NCI-H82 treated with DMSO at 0.1 percent for 48 hours (cell line): Measurements from ENCODE around the gene MAPKBP1.

ENCODE experiments used
- DNase-seq: peaks from one replicate; lab custom pipeline; 2025; ENCODE audit not compliant: unreplicated experiment; lab: John Stamatoyannopoulos, UW

Gene MAPKBP1

DNA sequence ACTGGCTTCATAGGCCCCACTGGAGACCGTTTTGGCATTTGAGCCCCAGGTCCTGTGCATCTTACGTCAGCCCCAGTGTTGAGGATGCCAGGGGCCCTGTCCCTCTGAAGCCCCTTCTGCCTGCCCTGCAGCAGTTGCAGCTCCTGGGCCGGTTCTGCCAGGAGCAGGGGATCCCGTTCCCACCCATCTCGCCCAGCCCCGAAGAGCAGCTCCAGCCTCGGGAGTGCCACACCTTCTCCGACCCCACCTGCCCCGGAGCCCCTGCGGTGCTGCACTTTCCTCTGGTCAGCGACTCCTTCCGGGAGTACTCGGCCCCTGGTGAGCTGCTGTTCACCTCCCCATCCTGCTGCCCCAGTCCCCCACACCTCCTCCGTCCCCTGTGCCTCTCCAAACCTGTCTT is 72.9 kb downstream of the MAPKBP1 start:
- no peak for DNase-seq

DNA sequence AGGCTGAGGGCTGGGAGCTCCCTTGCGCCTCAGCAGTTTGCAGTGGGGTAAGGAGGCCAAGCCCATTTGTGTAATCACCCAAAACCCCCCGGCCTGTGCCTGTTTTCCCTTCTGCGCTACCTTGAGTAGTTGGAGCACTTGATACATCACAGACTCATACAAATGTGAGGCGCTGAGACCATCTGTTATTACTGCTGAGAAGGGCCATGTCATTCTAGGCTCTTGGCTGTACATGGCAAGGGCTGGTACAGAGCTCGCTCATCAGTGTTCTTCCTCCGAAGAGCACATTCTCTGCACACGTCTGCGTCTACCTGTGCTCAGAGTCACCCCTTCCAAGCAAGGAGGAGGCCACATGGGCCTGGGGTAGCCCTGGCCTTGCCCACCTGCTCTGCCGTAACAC is 73.7 kb downstream of the MAPKBP1 start:
- no peak for DNase-seq

GRCh38 chr15:41848631-41849030 is 74.3 kb downstream of the MAPKBP1 start:
- no peak for DNase-seq

DNA sequence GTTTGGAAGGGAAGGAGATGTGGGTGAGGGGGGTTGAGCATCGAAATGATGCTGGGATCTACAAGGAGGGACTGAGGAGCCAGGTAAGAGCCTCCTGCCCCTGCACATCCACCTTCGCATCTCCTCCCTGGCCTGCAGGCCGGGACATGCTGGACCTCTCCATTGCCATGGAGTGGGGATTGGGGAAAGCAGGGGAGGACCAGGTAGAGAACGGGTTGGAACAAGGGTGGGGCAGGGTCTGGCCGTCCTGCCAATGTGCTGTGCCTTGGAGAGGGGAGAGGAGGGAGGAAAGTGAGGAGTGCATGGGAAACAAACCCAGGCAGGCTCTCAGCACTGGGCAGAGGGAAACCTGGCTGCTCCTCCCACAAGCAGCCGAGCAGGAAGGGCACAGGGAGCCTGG is 74.9 kb downstream of the MAPKBP1 start:
- no peak for DNase-seq

DNA sequence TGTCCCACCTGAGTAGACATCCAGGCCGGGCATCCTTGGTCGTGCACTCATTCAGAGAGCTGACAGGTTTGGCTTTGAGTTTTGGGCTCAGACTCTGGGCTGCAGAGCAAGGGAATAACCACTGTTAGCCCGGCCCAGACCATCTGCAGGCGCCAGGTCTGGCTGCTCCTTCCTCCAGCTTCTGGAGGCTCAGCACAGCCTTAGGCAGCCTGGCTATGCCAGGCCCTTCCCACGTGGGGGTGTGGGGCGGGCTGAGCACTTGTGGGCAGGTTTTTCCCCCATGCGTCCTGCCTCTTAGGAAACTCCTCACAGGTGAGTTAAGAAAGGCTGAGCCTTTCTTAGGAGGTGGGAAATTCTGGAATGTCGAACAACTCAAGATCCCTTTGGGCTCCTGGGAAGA is 75.6 kb downstream of the MAPKBP1 start:
- no peak for DNase-seq

GRCh38 chr15:41850482-41851166 is 76.3 kb downstream of the MAPKBP1 start:
- DNase-seq: no peak

- DNase-seq: no peak
These were observed 76.9 kb downstream of the MAPKBP1 start for GRCh38 chr15:41851167-41851523.

GRCh38 chr15:41851755-41852370 is 77.6 kb downstream of the MAPKBP1 start:
- DNase-seq: no peak

DNA sequence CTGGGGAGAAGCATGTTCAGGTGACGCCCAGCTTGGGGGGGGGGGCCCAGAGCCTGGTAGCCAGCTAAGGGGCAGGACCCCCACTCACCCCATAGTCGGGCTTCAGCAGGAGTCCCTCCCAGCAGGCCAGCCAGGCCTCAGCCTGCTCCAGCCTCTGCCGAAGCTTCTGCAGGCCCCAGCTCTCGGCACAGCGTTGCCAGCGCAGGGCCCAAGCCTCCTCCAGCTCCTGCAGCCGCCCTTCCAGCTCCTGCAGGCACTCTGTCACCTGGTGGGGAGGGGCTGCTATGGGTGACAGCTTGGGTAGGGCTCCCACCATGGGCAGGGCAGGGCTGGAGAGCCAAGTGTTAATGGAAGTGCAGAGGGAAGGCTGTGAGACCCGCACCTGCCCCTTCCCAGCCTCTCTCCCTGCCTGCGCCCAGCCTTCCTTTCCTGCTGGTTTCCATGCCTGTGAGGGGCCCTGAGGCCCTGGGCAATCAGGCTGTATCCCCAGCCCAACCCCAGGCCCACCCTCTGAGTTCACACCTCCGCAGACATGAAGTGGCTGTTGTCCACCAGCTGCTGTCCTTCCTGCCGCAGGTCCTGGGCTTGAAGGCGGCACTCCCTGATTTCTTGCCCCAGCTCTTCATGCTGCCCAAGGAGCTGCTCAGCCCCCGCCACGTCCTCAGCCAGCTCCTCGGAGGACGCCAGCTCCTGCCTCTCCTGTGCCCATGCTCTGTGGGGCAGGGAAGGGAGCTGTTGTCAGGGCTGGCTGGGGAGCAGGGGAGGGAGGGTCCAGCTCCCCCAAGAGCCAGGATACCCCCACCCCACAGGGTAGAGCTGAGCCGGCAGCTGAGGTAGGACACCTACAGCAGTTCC is 78.7 kb downstream of the MAPKBP1 start:
- DNase-seq: no peak

GRCh38 chr15:41853831-41854230 is 79.5 kb downstream of the MAPKBP1 start:
- DNase-seq: no peak

- no peak for DNase-seq
These were observed 80.2 kb downstream of the MAPKBP1 start for GRCh38 chr15:41854443-41854842.

DNA sequence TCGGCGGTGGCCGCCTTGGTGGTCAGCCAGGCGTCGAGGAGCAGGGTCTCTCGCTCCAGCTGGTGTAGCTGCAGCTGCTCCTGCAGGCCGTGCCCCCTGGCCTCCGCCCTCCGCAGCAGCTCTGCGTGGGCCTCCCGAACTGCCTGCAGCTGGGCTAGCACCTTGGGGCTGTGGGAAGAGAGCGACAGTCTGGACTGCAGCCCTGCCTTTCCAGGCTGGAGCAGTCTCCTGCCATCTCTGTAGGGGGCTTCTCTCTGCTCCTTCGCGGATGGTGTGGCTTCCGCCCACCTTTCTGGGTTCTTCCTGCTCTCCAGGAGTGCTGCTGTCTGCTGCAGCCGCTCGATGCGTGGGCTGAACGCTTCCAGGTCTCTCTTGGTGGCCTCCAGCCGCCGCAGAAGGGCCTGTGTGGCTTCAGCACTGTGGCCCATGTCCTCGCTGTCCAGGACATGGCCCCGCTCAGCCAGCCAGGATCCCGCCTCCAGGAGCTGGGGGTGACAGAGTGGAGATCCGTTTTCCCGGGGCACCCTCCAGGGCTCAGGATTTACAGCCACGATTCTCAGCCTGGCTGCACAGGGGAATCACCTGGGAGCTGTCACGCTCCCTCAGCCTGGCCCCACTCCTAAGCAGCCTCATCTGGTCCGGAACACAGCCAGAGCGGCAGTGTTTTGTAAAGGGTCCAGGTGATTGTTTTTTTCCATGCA is 81.1 kb downstream of the MAPKBP1 start:
- DNase-seq: no peak

- DNase-seq: no peak
These were observed 82.0 kb downstream of the MAPKBP1 start for GRCh38 chr15:41856262-41856661.

DNA sequence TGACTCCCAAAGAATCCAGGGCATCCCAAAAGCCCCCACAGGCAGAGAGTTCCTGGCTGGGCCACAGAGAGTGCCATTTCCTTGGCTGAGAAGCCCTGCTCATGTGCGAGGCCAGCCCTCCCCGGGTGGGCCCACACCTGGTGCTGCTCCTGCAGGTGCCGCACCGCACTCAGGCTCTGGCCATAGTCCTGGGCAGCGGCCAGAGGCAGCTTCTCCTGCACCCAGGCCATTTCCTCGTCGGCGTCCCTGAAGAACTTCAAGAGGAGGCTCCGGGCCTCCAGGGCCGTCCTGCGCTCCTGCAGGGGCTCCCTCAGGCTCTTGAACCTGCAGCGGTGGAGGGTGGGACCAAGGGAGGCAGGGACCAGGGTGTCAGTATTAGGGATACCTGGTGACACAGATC is 82.4 kb downstream of the MAPKBP1 start:
- DNase-seq: no peak

GRCh38 chr15:41857316-41857715 is 83.0 kb downstream of the MAPKBP1 start:
- DNase-seq: no peak

GRCh38 chr15:41858756-41859155 is 84.5 kb downstream of the MAPKBP1 start:
- no peak for DNase-seq

GRCh38 chr15:41860049-41860828 is 86.0 kb downstream of the MAPKBP1 start:
- DNase-seq: no peak

DNA sequence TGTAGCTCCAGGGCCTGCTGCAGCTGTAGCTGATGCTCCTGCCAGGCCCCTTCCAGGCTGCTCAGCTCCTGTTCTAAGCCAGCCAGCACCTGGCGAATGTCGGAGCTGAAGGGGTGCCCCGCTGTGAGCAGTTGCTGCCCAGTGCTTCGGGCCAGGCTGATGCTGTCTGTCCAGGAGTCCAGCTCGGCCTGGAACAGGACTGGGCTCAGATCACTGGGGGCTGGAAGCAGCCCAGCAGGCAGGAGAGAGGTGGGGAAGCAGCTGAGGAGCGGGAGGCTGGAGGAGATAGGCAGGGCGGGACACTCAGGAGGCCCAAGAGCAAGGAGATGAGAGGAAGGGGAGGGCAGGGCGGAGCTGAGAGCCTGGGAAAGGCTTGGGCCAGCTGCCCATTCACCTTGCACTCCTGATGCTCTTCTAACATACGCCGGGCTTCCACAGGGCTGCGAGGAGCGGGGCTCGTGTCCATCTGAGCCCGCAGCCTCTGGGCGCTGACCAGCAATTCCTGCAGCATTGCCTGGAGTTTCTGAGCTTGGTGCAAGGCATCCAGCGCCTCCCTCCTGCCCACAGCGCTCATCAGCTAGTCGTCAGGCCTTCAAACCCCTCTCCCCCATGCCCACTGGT is 87.6 kb downstream of the MAPKBP1 start:
- DNase-seq: no peak

GRCh38 chr15:41862515-41863116 is 88.3 kb downstream of the MAPKBP1 start:
- DNase-seq: no peak

GRCh38 chr15:41865490-41866055 is 91.3 kb downstream of the MAPKBP1 start:
- DNase-seq: no peak
